HG02884 (cell line): ENCODE measurements around the gene TMSB15C.
"Not testable (repeated sequence)": the region's sequence is repeated elsewhere in the genome, so short reads cannot be mapped to it uniquely, and the experiment has no call there.

Experiments
- ATAC-seq: cut with Tn5 transposase; IDR thresholded peaks from one replicate; pipeline ENCODE4 v1.9.1; 2021; ENCODE audit warnings: mild to moderate bottlenecking, moderate library complexity; ENCODE audit not compliant: unreplicated experiment

The TMSB15C gene

DNA sequence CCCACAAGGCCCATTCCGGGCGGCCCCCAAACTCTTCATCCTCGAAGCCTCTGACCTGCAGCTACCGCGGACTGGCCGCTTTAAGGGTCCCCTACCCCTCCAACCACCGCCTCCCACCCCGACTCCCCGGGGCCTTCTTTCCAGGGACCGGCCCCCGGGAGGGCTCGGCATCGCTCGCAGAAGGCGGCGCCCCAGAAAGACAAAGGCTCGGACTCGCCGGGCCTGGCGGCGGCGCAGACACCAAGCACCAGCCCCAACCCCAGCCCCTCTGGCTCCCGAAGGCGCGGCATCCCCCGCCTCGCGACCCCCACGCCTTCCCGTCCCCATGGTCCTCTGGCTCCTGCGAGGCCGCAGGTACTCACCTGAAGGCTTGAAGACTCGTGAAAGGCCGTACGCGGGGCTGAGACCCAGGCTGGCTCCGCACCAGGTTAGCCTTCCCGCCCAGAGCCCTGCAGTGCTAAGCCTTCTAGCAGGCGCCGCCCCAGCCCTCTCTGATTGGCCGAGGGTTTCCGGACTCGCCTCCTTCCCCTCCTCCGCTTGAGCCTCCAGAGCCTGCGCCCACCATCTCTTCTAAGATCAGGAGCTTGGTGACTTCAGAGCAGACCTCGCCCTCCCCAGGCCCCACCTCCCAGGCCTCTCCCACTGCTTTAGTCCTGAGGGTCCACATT lies at the start of gene TMSB15C:
TSS of gene TMSB15C (minus strand) at position 459 of the 668 bp plus-strand sequence.
- peak; percentile 97 for ATAC-seq

DNA sequence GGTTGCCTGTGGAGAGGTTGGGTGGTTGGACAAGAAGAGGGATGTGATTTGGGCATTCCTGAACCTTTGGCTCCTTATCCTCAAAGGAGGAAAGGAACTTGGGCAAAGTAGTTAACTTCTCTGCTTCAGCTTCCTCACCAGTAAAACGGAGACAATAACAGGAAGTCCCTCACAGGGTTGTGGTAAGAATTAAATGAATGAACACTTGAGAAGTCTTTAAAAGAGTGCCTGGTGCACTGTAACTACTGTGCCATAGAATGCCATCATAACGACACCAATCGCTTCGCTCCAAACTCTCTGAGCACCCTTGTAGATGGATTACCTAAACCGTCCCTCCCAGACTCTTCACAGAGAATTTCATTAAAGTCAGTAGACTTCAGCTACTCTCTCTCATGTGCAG lies 46.8 kb upstream of the TMSB15C start:
- peak; percentile 52 for ATAC-seq

DNA sequence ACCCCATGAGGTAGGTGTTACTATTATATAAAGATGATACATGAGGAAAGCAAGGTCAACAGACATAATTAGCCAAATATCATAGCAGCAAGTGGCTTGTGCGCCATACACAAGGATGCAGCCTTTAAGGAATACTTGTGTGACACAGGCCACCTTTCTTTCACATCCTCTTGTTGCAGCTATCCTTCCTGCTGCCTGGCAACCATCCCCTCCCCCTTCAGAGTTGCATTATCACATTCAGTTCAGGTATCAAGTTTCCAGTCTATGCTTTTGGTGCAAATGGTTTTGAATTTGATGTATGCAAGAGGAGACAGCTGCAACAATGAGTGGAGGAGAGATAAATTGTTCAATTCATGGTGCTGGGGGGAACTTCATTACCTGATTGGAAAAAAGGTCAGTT lies 42.7 kb upstream of the TMSB15C start:
- ATAC-seq, result no peak

DNA sequence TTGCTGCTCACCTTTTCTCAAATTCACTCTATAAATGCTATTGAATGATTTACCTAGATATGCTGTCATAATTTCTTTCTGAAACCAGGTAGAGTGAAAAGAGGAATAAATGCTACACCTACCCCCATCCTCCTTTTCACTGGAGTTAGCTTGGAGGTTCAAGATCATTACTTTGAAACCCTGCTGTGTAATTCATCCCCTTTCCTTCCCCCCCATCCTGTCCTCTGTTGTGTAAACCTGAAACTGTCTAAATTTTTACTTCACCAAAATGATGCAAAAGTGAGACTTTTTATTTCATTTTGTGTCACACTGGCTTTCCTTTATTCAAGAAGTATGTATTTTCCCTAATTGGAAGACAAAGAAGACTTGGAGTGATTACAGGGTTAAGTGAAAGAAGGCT lies 41.7 kb upstream of the TMSB15C start:
- no peak for ATAC-seq

DNA sequence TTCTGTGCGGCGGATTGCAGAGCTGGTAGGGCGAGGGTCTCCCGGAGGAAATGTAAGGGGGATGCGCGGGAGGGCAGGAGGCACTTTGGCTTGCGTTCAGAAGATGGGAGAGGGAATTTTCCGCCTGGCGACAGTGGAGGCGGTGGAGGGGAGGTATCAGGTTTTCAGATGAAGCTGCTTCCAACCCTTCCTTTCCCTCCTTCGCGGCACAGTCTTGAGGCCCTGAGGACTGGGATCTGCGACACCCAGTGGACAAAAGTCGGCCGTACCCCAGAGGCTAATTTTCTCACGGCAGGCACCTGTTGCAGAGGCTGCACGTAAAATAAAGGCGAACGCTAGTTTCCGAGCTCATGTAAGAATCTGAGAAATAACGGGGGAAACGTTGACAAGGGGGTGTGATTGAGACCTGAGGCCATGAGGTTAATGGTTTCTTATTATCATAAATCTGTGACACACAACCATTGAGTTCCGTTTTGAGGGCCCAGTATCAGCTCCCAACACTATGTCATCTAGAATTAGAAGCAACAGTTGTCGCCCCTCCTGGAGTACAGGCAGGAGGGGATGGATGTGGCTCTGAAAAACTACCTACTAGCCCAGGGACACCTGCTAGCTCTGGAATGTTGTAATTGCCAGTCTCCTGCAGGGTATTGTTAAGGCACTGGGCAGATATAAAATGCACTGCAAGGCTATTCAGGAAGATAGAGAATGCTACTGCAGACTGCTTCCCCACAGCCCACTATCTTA lies 37.4 kb upstream of the TMSB15C start:
- ATAC-seq, result peak; percentile 48

GRCh38 chrX:104112326-104112951 lies 36.4 kb upstream of the TMSB15C start, which contains the start of gene ZCCHC18:
Gene ZCCHC18 (plus strand): TSS chrX:104112523. CDS start chrX:104114112, 1,589 bp downstream.
- peak; percentile 69 for ATAC-seq

DNA sequence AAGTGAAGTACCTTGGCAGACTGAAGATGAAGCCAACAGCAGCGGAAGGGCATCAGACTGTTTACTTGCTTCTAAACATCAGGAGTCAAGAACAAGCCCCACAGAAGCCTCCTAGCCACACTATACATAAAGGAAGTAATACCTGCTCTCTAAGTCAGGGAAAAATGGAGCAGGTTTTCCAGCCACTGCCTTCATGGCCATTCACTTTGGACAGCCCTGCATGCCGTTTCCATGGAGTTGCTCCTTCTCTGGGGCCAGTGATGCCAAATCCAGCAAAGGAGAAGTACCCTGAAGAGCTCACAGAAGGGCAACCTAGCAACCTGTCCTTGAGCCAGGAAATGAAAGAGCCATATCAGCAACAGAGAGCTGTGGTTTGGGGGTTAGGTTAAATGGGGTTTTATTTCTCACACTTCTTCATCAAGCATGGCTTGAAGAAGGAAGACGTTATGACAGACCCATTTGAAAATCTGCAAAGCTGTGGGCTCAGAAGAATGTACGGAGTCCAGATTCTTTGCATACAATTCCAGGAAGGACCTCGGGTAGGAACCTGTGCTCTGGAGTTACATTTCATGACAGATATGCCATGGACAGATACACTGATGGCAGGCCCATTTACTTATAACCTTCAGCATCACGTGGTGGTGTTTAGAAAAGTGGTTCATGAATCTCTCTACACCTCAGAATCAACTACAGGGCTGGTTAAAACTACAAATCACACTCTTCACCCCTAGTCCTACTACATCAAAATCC lies 34.6 kb upstream of the TMSB15C start:
- ATAC-seq, result peak; percentile 41

DNA sequence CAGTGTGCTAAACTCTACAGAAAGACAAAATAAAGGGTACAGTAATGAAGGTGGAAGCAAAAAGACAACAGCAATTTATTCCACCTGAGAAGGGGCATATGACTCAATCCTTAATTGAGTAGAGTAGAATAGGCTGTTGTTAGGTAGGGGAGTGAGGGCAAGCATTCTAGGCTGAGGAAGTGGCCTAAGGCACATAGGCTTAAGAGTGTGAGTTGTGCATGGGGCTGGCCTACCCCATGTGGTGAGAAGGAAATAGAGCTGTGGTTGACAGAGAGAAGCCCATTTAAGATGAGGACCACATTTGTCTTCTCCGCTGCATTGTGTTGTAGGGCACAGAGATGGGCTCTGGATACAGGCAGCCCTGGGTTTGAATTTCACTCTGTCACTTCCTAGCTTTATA lies 32.9 kb upstream of the TMSB15C start:
- no peak for ATAC-seq

DNA sequence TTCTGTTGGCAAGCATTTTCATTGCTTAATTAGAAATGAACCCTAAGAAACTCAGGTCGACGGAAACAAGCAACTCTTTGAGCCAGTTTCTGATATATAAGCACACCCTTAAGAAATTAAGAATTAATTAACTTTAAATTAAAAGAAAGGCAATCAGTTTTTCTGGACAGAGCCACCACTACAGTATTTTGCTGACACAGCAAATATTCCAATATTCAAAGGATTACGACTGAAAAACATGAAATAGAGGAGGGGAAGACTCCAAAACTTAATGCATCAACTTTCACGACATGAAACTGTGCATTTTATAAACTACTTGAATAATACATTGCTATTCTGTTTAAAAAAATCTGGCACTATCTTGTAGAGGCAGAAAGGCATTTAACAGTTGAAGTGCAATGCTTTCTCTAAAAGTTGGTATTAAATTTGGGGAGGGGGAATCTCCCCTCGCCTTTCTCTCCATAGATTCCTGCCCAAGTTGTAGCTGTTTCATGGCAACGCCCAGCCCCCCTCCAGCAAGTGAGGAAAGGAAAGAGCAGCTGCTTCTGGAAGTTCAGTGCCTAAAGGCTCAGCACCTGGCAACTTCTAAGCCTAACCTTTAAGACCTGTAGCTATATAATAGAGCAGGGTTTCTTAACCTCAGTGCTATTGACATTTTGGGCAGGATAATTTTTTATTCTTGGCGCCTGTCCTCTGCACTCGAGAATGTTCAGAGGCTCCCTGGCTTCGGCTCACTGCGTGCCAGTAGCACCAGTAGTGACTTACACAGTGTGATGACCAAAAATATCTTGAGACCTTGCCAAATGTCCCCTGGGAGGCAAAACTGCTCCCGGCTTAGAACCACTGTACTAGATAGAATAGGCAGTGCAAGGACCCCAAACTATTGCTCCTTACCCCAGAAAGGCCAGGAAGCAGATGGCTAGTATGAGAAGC lies 29.6 kb upstream of the TMSB15C start:
- ATAC-seq, result no peak

DNA sequence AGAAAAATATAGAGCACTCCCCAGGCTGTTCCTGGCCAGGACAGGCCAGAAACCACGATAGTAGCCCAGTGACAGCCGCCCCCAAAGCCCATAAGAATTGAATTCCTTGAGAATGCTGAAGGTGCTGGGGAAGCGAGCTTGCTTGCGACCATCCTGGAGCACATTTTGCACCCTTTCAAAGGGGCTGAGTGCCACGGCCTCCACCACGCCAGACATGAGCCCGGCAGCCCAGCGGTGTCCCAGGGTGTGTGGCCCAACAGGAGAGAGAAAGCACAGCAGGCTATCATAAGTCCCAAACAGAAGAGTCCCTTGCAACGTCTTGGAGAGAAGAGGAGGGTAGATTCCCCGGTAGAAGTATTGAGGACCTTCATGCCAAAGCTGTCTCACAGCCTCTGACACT lies 28.6 kb upstream of the TMSB15C start:
- ATAC-seq, result no peak

DNA sequence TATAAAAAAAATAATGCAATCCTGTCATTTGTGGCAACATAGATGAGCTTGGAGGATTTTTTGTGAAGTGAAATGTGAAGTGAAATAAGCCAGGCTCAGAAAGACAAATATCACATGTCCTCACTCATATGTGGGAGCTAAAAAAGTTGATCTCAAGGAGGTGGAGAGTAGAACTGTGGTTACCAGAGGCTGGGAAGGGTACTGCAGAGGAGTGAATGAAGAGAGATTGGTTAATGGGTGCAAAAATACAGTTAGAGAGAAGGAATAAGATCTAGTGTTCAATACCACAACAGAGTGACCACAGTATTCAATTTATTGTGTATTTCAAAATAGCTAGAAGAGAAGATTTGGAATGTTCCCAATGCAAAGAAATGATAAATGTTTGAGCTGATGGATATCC lies 22.9 kb upstream of the TMSB15C start:
- ATAC-seq, result no peak

DNA sequence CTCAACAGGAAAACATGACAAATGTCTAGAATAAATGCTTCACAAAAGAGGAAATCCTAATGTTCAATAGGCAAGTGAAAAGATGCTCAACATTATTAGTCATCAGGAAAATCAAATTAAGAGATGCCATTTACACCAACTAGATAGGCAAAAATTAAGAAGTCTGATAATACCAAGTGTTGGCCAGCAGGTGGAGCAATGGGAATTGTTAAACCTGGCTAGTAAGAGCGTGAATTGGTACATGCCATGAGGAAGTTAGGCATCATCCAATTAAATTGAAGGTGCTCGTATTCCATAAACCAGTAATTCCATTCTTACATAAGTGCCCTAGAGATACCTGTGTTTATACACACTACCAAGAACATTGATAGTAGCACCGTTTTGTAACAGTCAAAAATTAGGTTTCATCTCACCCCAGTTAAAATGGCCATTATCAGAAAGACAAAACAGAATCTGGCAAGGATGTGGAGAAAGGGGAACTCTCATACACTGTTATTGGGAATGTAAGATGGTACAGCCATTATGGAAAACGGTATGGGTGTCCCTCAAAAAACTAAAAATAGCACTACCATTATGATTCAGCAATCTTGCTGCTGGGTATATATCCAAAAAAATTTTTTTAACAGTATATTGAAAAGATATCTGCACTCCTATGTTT lies 22.2 kb upstream of the TMSB15C start:
- ATAC-seq, result peak; percentile 65

GRCh38 chrX:104085919-104086318 lies 9.9 kb upstream of the TMSB15C start:
- ATAC-seq, result no peak

- no peak for ATAC-seq
Observed at GRCh38 chrX:104085477-104085876, 9.4 kb upstream of the TMSB15C start.

GRCh38 chrX:104084534-104085277 lies 8.7 kb upstream of the TMSB15C start:
- ATAC-seq, result no peak

DNA sequence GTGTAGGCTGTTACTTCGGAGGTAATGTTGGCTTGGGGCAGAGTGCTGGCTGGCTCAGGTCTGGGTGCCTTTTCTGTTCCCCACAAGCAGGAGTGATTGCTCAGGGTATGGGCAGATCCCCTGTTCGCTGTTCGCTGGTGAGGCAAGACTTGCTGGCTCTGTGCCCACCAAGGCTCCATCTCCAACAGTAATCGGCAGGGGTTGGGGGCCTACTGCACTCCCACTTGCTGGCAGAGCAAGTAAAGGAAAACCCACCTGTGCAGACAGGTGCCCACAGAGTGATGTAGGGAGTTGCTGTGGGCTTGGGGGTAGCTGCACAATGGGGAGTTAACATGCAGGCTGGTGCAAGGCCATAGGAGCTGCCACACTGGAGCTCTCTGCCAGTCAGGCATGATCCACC lies 8.0 kb upstream of the TMSB15C start:
- ATAC-seq, result no peak

GRCh38 chrX:104077854-104078253 lies 1.8 kb upstream of the TMSB15C start:
- not testable (repeated sequence) for ATAC-seq

DNA sequence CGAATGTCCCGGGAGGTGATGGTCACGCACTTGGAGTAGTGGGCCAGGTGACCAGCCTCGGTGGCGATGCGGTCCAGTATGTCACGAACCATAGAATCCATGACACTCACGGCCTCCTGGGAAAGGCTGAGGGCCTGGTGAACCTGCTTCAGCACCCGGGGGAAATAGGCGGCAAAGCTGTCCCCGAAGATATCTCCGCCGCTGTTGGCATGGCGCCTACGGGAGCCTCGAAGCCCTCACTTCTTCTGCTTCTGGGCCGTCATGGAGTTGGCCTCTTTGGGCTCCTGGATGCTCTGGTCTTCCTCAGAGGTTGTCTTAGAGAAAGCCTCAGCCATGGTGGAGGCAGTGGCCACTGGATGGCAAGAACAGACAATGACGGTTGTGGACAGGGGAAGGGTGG lies 13.4 kb downstream of the TMSB15C start:
- ATAC-seq, result not testable (repeated sequence)

GRCh38 chrX:104054956-104055355 lies 21.1 kb downstream of the TMSB15C start:
- ATAC-seq, result not testable (repeated sequence)
